Bronchial epithelial cell (primary cell): ENCODE data around the gene GCC1. TPM values are rescaled to one million over a fixed set of nuclear protein-coding genes. Genes with fewer than 3 reads are reported as not detected.
A peak's percentile ranks its signal among the peaks of the same experiment; 100 is the strongest.

ENCODE experiments used
- DNase-seq: peaks from one replicate; pipeline ENCODE4 v3.0.0-alpha.2; 2010; ENCODE audit warnings: low read depth
- FAIRE-seq: peaks from 2 replicates; lab custom pipeline; 2011; peaks lifted over from hg19 to GRCh38; lab: Jason Lieb, UNC
- H3K27me3 ChIP-seq: 2 replicates; pipeline ENCODE4 v1.5.1; 2011; ENCODE audit warnings: low read length; ENCODE audit not compliant: control insufficient read depth, insufficient read depth
- H3K36me3 ChIP-seq: 2 replicates; pipeline ENCODE4 v1.5.1; 2011; ENCODE audit warnings: low read length; ENCODE audit not compliant: control insufficient read depth, insufficient read depth
- H3K4me3 ChIP-seq: 2 replicates; pipeline ENCODE4 v1.5.1; 2011; ENCODE audit warnings: mild to moderate bottlenecking, low read depth, low read length, control low read depth
- CTCF ChIP-seq: IDR thresholded peaks from 2 replicates; pipeline ENCODE4 v1.5.1; 2011; ENCODE audit warnings: mild to moderate bottlenecking, moderate library complexity, low read length, control low read depth, inconsistent platforms; ENCODE audit not compliant: insufficient read depth, severe bottlenecking
- total RNA-seq: library from RNA; depleted of rRNA; stranded (reverse); fragments of >200 nt; gene quantifications from 2 replicates; pipeline ENCODE4 v1.2.1, GENCODE V29; 2014

The GCC1 gene
- 69.0 and 72.8 TPM in 2 replicates for total RNA-seq

GRCh38 chr7:127585044-127585953, at the start of gene GCC1:
GCC1 (minus strand) TSS chr7:127585596; CDS start chr7:127585182, 414 bp downstream.
- peak; percentile 73 for DNase-seq
- Histone ChIP-seq H3K4me3 (peak within 1 kb of the TSS; percentile 80), H3K36me3 (peaks cover 12% of the 10 kb centered on the region), H3K27me3 (no peaks in the 10 kb centered on the region)
- no peak for TF ChIP-seq CTCF
- no peak for FAIRE-seq

GRCh38 chr7:127632276-127632910, 47.0 kb upstream of the GCC1 start:
- no peaks in the 10 kb centered on the region for H3K27me3 ChIP-seq
- no peak for DNase-seq
- no peak overlapping the region for H3K4me3 ChIP-seq
- no peak for FAIRE-seq
- H3K36me3 ChIP-seq: no peaks in the 10 kb centered on the region
- TF ChIP-seq CTCF: no peak

- peaks cover 2% of the 10 kb centered on the region for H3K27me3 ChIP-seq
- no peak overlapping the region for H3K4me3 ChIP-seq
- peak; percentile 21 for DNase-seq
- H3K36me3 ChIP-seq: no peaks in the 10 kb centered on the region
- FAIRE-seq: no peak
- peak; percentile 57 for TF ChIP-seq CTCF
Observed at GRCh38 chr7:127629268-127629854, 44.0 kb upstream of the GCC1 start.

GRCh38 chr7:127628445-127628844, 43.0 kb upstream of the GCC1 start:
- Histone ChIP-seq H3K36me3 (no peaks in the 10 kb centered on the region), H3K27me3 (peaks cover 2% of the 10 kb centered on the region), H3K4me3 (no peak overlapping the region)
- FAIRE-seq (no peak), DNase-seq (no peak)
- TF ChIP-seq CTCF: no peak

- FAIRE-seq (no peak), DNase-seq (no peak)
- Histone ChIP-seq H3K27me3 (peaks cover 4% of the 10 kb centered on the region), H3K36me3 (no peaks in the 10 kb centered on the region), H3K4me3 (no peak overlapping the region)
- no peak for TF ChIP-seq CTCF
Observed at GRCh38 chr7:127625331-127625730, 39.9 kb upstream of the GCC1 start.
